ENCODE data around the gene COPG2. TPM values are rescaled to one million over a fixed set of nuclear protein-coding genes. Genes with fewer than 3 reads are reported as not detected.

COPG2 gene
- total RNA-seq, 1 donor from 2014 or later = 27.4 TPM

GRCh38 chr7:130683026-130683425 is 14.5 kb upstream of the COPG2 start:
- Mint-ChIP-seq H3K9me3 (peaks cover 4% of the 10 kb centered on the region), H3K36me3 (ENCODE audit: low read depth) (no peaks in the 10 kb centered on the region), H3K4me1 (ENCODE audit: low read depth) (no peaks in the 10 kb centered on the region), H3K4me3 (ENCODE audit: low read depth) (no peak overlapping the region), H3K27ac (no peak overlapping the region), H3K27me3 (ENCODE audit: low read depth) (peaks cover 6% of the 10 kb centered on the region)
- DNase-seq (ENCODE audit: low spot score) = no peak
- intact Hi-C loops (cut with micrococcal nuclease) = no loop called here

- H3K27ac Mint-ChIP-seq = no peak overlapping the region
- no peaks in the 10 kb centered on the region for H3K36me3 Mint-ChIP-seq (ENCODE audit: low read depth)
- H3K27me3 Mint-ChIP-seq (ENCODE audit: low read depth) = peaks cover 19% of the 10 kb centered on the region
- DNase-seq (ENCODE audit: low spot score) = no peak
- intact Hi-C loops (cut with micrococcal nuclease) = no loop called here
- no peak overlapping the region for H3K4me3 Mint-ChIP-seq (ENCODE audit: low read depth)
- no peaks in the 10 kb centered on the region for H3K9me3 Mint-ChIP-seq
- peaks cover 4% of the 10 kb centered on the region for H3K4me1 Mint-ChIP-seq (ENCODE audit: low read depth)
These were observed 5.9 kb upstream of the COPG2 start for GRCh38 chr7:130674456-130674855.

GRCh38 chr7:130673066-130673465 is 4.5 kb upstream of the COPG2 start:
- Mint-ChIP-seq H3K4me1 (ENCODE audit: low read depth) (peaks cover 10% of the 10 kb centered on the region), H3K27me3 (ENCODE audit: low read depth) (peaks cover 19% of the 10 kb centered on the region), H3K4me3 (ENCODE audit: low read depth) (no peak overlapping the region), H3K9me3 (no peaks in the 10 kb centered on the region), H3K36me3 (ENCODE audit: low read depth) (no peaks in the 10 kb centered on the region), H3K27ac (no peak overlapping the region)
- DNase-seq (ENCODE audit: low spot score) = no peak
- intact Hi-C loops (cut with micrococcal nuclease) = no loop called here

GRCh38 chr7:130672146-130672545 is 3.6 kb upstream of the COPG2 start:
- H3K4me3 Mint-ChIP-seq (ENCODE audit: low read depth) = no peak overlapping the region
- H3K36me3 Mint-ChIP-seq (ENCODE audit: low read depth) = no peaks in the 10 kb centered on the region
- no peak for DNase-seq (ENCODE audit: low spot score)
- no peaks in the 10 kb centered on the region for H3K9me3 Mint-ChIP-seq
- H3K27ac Mint-ChIP-seq = no peak overlapping the region
- H3K4me1 Mint-ChIP-seq (ENCODE audit: low read depth) = peaks cover 18% of the 10 kb centered on the region
- H3K27me3 Mint-ChIP-seq (ENCODE audit: low read depth) = peaks cover 16% of the 10 kb centered on the region
- intact Hi-C loops (cut with micrococcal nuclease) = no loop called here

- H3K4me1 Mint-ChIP-seq (ENCODE audit: low read depth) = peaks cover 19% of the 10 kb centered on the region
- no peak for DNase-seq (ENCODE audit: low spot score)
- no peaks in the 10 kb centered on the region for H3K9me3 Mint-ChIP-seq
- no peak overlapping the region for H3K27ac Mint-ChIP-seq
- intact Hi-C loops (cut with micrococcal nuclease) = loop anchor here (5.0 kb wide), 1 partner anchor 597 kb away; the partner anchor contains the start of gene KLHDC10
- peak overlapping the region; percentile 80 for H3K4me3 Mint-ChIP-seq (ENCODE audit: low read depth)
- H3K27me3 Mint-ChIP-seq (ENCODE audit: low read depth) = peaks cover 13% of the 10 kb centered on the region
- H3K36me3 Mint-ChIP-seq (ENCODE audit: low read depth) = peaks cover 4% of the 10 kb centered on the region
These were observed 645 bp upstream of the COPG2 start for GRCh38 chr7:130669085-130669700.

- peaks cover 8% of the 10 kb centered on the region for H3K36me3 Mint-ChIP-seq (ENCODE audit: low read depth)
- no peak for DNase-seq (ENCODE audit: low spot score)
- peak overlapping the region; percentile 61 for H3K27ac Mint-ChIP-seq
- H3K27me3 Mint-ChIP-seq (ENCODE audit: low read depth) = peaks cover 6% of the 10 kb centered on the region
- H3K4me3 Mint-ChIP-seq (ENCODE audit: low read depth) = peak overlapping the region; percentile 87
- intact Hi-C loops (cut with micrococcal nuclease) = loop anchor here (1.0 to 5.0 kb wide), 3 partner anchors 18 to 595 kb away; partner anchors contain the start of gene KLHDC10
- H3K4me1 Mint-ChIP-seq (ENCODE audit: low read depth) = peaks cover 19% of the 10 kb centered on the region
- no peaks in the 10 kb centered on the region for H3K9me3 Mint-ChIP-seq
These were observed 823 bp downstream of the COPG2 start for GRCh38 chr7:130667593-130668257.

GRCh38 chr7:130662426-130662825 is 6.1 kb downstream of the COPG2 start:
- no peak for DNase-seq (ENCODE audit: low spot score)
- Mint-ChIP-seq H3K27me3 (ENCODE audit: low read depth) (no peaks in the 10 kb centered on the region), H3K4me3 (ENCODE audit: low read depth) (no peak overlapping the region), H3K9me3 (no peaks in the 10 kb centered on the region), H3K27ac (no peak overlapping the region), H3K4me1 (ENCODE audit: low read depth) (peaks cover 8% of the 10 kb centered on the region), H3K36me3 (ENCODE audit: low read depth) (peaks cover 29% of the 10 kb centered on the region)
- intact Hi-C loops (cut with micrococcal nuclease) = no loop called here

- Mint-ChIP-seq H3K27me3 (ENCODE audit: low read depth) (no peaks in the 10 kb centered on the region), H3K4me1 (ENCODE audit: low read depth) (peaks cover 15% of the 10 kb centered on the region), H3K4me3 (ENCODE audit: low read depth) (no peak overlapping the region), H3K9me3 (no peaks in the 10 kb centered on the region), H3K27ac (no peak overlapping the region), H3K36me3 (ENCODE audit: low read depth) (peaks cover 31% of the 10 kb centered on the region)
- intact Hi-C loops (cut with micrococcal nuclease) = no loop called here
- DNase-seq (ENCODE audit: low spot score) = no peak
These were observed 13.3 kb downstream of the COPG2 start for GRCh38 chr7:130655286-130655685.

GRCh38 chr7:130654850-130655249 is 13.7 kb downstream of the COPG2 start:
- H3K4me1 Mint-ChIP-seq (ENCODE audit: low read depth) = peaks cover 19% of the 10 kb centered on the region
- intact Hi-C loops (cut with micrococcal nuclease) = no loop called here
- H3K27me3 Mint-ChIP-seq (ENCODE audit: low read depth) = no peaks in the 10 kb centered on the region
- peaks cover 31% of the 10 kb centered on the region for H3K36me3 Mint-ChIP-seq (ENCODE audit: low read depth)
- no peak overlapping the region for H3K4me3 Mint-ChIP-seq (ENCODE audit: low read depth)
- no peak overlapping the region for H3K27ac Mint-ChIP-seq
- peaks cover 3% of the 10 kb centered on the region for H3K9me3 Mint-ChIP-seq
- DNase-seq (ENCODE audit: low spot score) = no peak

- intact Hi-C loops (cut with micrococcal nuclease) = no loop called here
- DNase-seq (ENCODE audit: low spot score) = no peak
- Mint-ChIP-seq H3K4me1 (ENCODE audit: low read depth) (peaks cover 39% of the 10 kb centered on the region), H3K36me3 (ENCODE audit: low read depth) (peaks cover 59% of the 10 kb centered on the region), H3K4me3 (ENCODE audit: low read depth) (no peak overlapping the region), H3K9me3 (peaks cover 26% of the 10 kb centered on the region), H3K27me3 (ENCODE audit: low read depth) (no peaks in the 10 kb centered on the region), H3K27ac (peak overlapping the region; percentile 30)
These were observed 17.9 kb downstream of the COPG2 start for GRCh38 chr7:130650611-130651120.

- Mint-ChIP-seq H3K4me3 (ENCODE audit: low read depth) (peak overlapping the region; percentile 30), H3K27me3 (ENCODE audit: low read depth) (no peaks in the 10 kb centered on the region), H3K9me3 (peaks cover 32% of the 10 kb centered on the region), H3K27ac (peak overlapping the region; percentile 89), H3K4me1 (ENCODE audit: low read depth) (peaks cover 37% of the 10 kb centered on the region), H3K36me3 (ENCODE audit: low read depth) (peaks cover 69% of the 10 kb centered on the region)
- intact Hi-C loops (cut with micrococcal nuclease) = loop anchor here (1.0 to 5.0 kb wide), 5 partner anchors 8 to 1527 kb away; partner anchors contain the start of gene COPG2
- DNase-seq (ENCODE audit: low spot score) = no peak
These were observed 19.4 kb downstream of the COPG2 start for GRCh38 chr7:130649004-130649790.

- Mint-ChIP-seq H3K4me3 (ENCODE audit: low read depth) (peak overlapping the region; percentile 30), H3K27ac (peak overlapping the region; percentile 89), H3K4me1 (ENCODE audit: low read depth) (peaks cover 31% of the 10 kb centered on the region), H3K27me3 (ENCODE audit: low read depth) (no peaks in the 10 kb centered on the region), H3K9me3 (peaks cover 32% of the 10 kb centered on the region), H3K36me3 (ENCODE audit: low read depth) (peaks cover 68% of the 10 kb centered on the region)
- intact Hi-C loops (cut with micrococcal nuclease) = loop anchor here (2.0 to 5.0 kb wide), 2 partner anchors 540 to 1526 kb away; no protein-coding TSS in a partner anchor
- DNase-seq (ENCODE audit: low spot score) = no peak
These were observed 20.0 kb downstream of the COPG2 start for GRCh38 chr7:130648580-130648979.
